HG03571 (cell line): Measurements from ENCODE around the gene SPAG5.

Experiments
- ATAC-seq: cut with Tn5 transposase; IDR thresholded peaks from one replicate; pipeline ENCODE4 v1.9.1; 2021; ENCODE audit not compliant: unreplicated experiment

SPAG5 gene

GRCh38 chr17:28545141-28545503 is 53.7 kb downstream of the SPAG5 start:
- no peak for ATAC-seq

GRCh38 chr17:28544402-28545140 is 54.3 kb downstream of the SPAG5 start:
- ATAC-seq: no peak

GRCh38 chr17:28541439-28541838 is 57.4 kb downstream of the SPAG5 start:
- no peak for ATAC-seq

GRCh38 chr17:28540231-28540630 is 58.6 kb downstream of the SPAG5 start:
- no peak for ATAC-seq

GRCh38 chr17:28538296-28538895 is 60.4 kb downstream of the SPAG5 start:
- ATAC-seq: no peak

- ATAC-seq: no peak
These were observed 61.6 kb downstream of the SPAG5 start for GRCh38 chr17:28537219-28537610.

GRCh38 chr17:28536532-28537218 is 62.1 kb downstream of the SPAG5 start:
- no peak for ATAC-seq

GRCh38 chr17:28534740-28535375 is 64.0 kb downstream of the SPAG5 start:
- ATAC-seq: no peak

- ATAC-seq: no peak
These were observed 65.6 kb downstream of the SPAG5 start for GRCh38 chr17:28533091-28533807.

- no peak for ATAC-seq
These were observed 66.5 kb downstream of the SPAG5 start for GRCh38 chr17:28532050-28532960.

GRCh38 chr17:28530926-28531325 is 67.9 kb downstream of the SPAG5 start:
- no peak for ATAC-seq

- ATAC-seq: no peak
These were observed 68.6 kb downstream of the SPAG5 start for GRCh38 chr17:28530250-28530649.

- no peak for ATAC-seq
These were observed 69.8 kb downstream of the SPAG5 start for GRCh38 chr17:28529013-28529400.

GRCh38 chr17:28528327-28529012 is 70.4 kb downstream of the SPAG5 start:
- ATAC-seq: no peak

- ATAC-seq: no peak
These were observed 71.0 kb downstream of the SPAG5 start for GRCh38 chr17:28527859-28528258.
